ENCODE measurements around the gene SLC30A9.

DNA sequence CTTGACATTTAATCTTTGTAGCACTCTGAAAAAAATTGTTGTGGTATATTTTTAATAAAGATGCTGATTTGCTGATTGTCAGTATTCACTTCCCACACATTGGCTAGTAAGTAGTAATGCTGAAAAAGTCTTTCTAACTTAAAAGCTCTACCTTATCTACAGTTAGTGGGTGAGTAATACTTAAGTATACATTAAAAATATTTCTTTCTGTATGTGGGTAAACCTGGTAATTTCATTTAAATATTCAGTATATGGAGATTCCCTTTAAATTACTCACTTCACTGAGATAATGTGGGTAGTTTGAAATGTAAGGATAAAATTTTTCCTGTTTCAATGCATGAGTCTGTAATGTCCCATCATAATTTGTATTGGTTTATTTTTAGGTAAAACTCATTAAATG lies 49.5 kb upstream of the SLC30A9 start:
- no peak for TF ChIP-seq ZNF175 (tag by site-specific recombination; IDR thresholded peaks at IDR 0.05)
- no peak for TF ChIP-seq CTCF (tag by site-specific recombination; IDR thresholded peaks at IDR 0.05)
- no peak for TF ChIP-seq ZBTB44 (tag by site-specific recombination; IDR thresholded peaks at IDR 0.05)
- no peak for TF ChIP-seq ZNF510 (tag by site-specific recombination; IDR thresholded peaks at IDR 0.05; ENCODE audit: insufficient replicate concordance)
- no peak for TF ChIP-seq ZNF404 (tag by site-specific recombination; IDR thresholded peaks at IDR 0.05)
- TF ChIP-seq ZNF747 (tag by site-specific recombination; IDR thresholded peaks at IDR 0.05): no peak
- TF ChIP-seq ZNF423 (tag by site-specific recombination; IDR thresholded peaks at IDR 0.05): no peak
- TF ChIP-seq SALL2 (tag by site-specific recombination; IDR thresholded peaks at IDR 0.05; ENCODE audit: borderline replicate concordance): no peak
- TF ChIP-seq ZNF521 (tag by site-specific recombination; IDR thresholded peaks at IDR 0.05): no peak
- no peak for TF ChIP-seq ZNF174 (tag by site-specific recombination; IDR thresholded peaks at IDR 0.05)
- TF ChIP-seq KLF16 (tag by site-specific recombination; IDR thresholded peaks at IDR 0.05): no peak
- TF ChIP-seq ZNF571 (tag by site-specific recombination; IDR thresholded peaks at IDR 0.05): no peak

Measured in HEK293 (cell line).